PFSK-1 (cell line): ENCODE data around the gene PPP2R2C.

Experiments used
- FOXP2 ChIP-seq: optimal IDR thresholded peaks from 2 replicates; pipeline ENCODE3; 2011; ENCODE audit warnings: borderline replicate concordance, control low read depth, inconsistent platforms; ENCODE audit not compliant: insufficient read depth; ENCODE audit errors: extremely low read length, extremely low read depth
- POLR2AphosphoS5 ChIP-seq: IDR thresholded peaks from 2 replicates; pipeline ENCODE4 v1.6.1; 2012; ENCODE audit warnings: low read depth, mild to moderate bottlenecking, control low read depth, low read length, moderate library complexity
- SIN3A ChIP-seq: IDR thresholded peaks from 2 replicates; pipeline ENCODE4 v1.6.1; 2012; ENCODE audit warnings: mild to moderate bottlenecking, low read length, moderate library complexity, borderline replicate concordance; ENCODE audit not compliant: insufficient read depth
- TAF1 ChIP-seq: IDR thresholded peaks from 2 replicates; pipeline ENCODE4 v1.6.1; 2012; ENCODE audit warnings: low read length, control low read depth, borderline replicate concordance; ENCODE audit not compliant: insufficient read depth
- TF ChIP-seq, protein P1 (sequence below), 2 experiments: IDR thresholded peaks; 2 replicates each; pipeline versions ENCODE4 v1.6.1 to v1.8.0; 2011 to 2012; ENCODE audit warnings: low read depth in 2 of 2, low read length in 2 of 2, control low read depth in 1 of 2, inconsistent platforms in 1 of 2, mild to moderate bottlenecking in 1 of 2, moderate library complexity in 1 of 2; ENCODE audit not compliant: insufficient read depth in 1 of 2

The PPP2R2C gene

DNA sequence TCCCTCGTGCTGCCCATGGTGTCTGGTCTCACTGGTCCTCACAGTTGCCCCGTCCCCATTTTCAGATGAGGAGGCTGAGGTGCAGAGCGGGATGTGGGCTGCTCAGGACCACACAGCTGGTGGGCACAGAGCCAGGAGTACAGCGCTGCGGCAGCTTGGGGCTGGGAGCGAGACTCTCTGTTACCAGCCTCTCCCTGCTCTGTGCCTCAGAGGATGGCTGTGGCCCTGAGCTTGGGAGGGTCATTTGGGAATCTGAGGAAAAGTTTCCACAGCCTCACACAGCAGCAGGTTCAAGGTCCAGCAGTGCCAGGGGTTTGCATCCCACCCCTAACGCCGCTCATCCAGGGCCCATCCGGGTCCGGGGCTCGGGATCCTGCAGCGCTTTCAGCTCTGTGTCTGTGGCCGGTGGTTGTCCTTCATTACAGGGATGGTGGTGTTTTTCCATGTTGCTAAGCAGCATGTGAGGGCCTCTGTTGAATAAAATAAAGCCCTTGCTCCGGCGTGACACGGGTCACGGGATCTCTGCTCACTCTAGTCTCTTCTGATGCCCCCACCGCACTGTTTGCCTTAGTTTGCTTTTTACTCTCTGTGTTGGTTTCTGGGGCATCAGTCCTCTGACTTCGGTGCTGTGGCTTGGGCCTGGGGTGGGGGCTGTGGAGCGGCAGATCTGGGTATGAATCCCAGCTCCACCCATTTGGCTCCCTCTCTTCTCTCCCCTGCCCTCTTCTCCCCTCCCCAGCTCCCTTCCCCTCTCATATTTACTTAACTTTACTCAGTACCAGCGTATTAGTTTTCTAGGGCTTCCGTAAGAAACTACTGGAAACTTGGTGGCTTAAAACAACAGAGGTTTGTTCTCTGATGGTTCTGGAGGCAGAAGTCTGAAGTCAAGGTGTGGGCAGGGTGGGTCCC, 196.3 kb downstream of the PPP2R2C start:
- TF ChIP-seq FOXP2, result no peak

DNA sequence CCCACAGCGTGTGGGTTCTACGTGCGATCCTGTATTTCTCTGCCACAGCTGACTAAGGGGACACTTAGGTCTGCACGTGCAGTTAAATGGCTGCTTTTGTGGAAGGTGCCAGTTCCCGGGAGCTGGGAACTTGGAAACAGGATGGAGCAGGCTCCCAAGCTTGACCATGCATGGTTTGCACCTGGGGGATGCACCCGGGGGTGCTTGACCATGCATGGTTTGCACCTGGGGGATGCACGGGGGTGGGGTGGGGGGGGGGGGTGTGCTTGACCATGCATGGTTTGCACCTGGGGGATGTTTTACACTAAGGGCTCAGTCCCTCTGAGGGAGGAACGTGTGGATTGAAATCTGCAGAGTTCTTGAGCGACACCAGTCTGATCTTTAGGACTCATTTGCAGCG, 197.1 kb downstream of the PPP2R2C start:
- TF ChIP-seq POLR2AphosphoS5, result no peak
- TF ChIP-seq TAF1, result no peak
- TF ChIP-seq FOXP2, result no peak

DNA sequence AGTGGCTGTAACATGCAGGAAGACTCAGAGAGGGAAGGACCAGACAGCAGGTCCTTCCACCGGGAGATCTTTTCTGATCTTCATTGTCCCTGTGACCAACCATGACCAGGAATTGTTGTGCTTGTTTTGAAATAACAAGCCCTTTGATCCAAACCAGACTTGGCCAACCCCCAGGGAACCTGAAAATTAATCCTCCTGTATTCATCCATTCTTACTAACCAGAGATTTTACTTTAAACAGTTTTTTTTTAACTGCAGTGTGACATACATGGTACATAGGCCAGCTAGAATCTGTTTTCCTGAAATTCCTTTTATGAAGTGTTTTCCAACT, 198.8 kb downstream of the PPP2R2C start:
- TF ChIP-seq, protein P1, sequence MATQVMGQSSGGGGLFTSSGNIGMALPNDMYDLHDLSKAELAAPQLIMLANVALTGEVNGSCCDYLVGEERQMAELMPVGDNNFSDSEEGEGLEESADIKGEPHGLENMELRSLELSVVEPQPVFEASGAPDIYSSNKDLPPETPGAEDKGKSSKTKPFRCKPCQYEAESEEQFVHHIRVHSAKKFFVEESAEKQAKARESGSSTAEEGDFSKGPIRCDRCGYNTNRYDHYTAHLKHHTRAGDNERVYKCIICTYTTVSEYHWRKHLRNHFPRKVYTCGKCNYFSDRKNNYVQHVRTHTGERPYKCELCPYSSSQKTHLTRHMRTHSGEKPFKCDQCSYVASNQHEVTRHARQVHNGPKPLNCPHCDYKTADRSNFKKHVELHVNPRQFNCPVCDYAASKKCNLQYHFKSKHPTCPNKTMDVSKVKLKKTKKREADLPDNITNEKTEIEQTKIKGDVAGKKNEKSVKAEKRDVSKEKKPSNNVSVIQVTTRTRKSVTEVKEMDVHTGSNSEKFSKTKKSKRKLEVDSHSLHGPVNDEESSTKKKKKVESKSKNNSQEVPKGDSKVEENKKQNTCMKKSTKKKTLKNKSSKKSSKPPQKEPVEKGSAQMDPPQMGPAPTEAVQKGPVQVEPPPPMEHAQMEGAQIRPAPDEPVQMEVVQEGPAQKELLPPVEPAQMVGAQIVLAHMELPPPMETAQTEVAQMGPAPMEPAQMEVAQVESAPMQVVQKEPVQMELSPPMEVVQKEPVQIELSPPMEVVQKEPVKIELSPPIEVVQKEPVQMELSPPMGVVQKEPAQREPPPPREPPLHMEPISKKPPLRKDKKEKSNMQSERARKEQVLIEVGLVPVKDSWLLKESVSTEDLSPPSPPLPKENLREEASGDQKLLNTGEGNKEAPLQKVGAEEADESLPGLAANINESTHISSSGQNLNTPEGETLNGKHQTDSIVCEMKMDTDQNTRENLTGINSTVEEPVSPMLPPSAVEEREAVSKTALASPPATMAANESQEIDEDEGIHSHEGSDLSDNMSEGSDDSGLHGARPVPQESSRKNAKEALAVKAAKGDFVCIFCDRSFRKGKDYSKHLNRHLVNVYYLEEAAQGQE (IDR thresholded peaks at IDR 0.05; ENCODE audit: insufficient read depth in 1 of 2, low read depth in 2 of 2, low read length in 2 of 2), result no peak
- TF ChIP-seq TAF1 (no peak), SIN3A (no peak), FOXP2 (no peak), POLR2AphosphoS5 (no peak)

DNA sequence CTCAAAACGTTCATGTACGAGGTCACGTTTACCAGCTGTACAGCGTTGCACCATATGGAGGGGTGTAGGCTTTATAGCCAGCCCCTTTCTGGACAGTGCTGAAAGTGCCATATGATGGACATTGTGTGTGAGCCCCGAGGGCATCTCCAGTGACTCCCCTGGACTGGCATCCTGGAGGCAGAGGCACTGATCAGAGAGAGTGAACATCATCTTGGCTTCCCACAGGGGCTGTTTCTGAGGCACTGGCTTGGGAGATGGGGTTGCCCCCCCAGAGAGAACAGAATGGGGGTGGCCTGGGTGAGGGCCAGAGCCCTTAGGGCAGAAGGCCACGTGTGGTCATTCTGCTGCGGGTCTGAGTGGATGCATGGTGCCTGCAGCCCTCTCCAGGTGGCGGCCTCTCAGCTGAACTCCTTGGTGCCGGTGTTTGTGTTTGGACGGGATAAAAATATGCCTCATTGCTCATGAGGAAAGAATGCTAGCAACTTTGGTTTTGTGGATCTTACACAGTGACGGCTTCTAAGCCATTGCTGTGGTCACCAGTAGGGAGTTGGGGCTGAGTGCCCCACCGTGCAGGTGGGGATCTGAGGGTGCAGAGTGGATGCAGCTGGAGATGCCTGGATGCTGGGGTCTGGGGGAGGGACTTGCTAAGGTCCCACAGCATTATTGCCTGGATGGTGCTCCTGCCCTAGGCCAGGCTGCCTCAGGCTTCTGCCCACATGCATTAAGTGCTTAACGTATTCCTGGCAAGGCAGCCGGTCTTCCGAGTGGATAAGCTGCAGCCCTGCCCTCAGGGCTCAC, 199.4 kb downstream of the PPP2R2C start:
- TF ChIP-seq, protein P1 (IDR thresholded peaks at IDR 0.05; ENCODE audit: insufficient read depth in 1 of 2, low read depth in 2 of 2, low read length in 2 of 2), result no peak

DNA sequence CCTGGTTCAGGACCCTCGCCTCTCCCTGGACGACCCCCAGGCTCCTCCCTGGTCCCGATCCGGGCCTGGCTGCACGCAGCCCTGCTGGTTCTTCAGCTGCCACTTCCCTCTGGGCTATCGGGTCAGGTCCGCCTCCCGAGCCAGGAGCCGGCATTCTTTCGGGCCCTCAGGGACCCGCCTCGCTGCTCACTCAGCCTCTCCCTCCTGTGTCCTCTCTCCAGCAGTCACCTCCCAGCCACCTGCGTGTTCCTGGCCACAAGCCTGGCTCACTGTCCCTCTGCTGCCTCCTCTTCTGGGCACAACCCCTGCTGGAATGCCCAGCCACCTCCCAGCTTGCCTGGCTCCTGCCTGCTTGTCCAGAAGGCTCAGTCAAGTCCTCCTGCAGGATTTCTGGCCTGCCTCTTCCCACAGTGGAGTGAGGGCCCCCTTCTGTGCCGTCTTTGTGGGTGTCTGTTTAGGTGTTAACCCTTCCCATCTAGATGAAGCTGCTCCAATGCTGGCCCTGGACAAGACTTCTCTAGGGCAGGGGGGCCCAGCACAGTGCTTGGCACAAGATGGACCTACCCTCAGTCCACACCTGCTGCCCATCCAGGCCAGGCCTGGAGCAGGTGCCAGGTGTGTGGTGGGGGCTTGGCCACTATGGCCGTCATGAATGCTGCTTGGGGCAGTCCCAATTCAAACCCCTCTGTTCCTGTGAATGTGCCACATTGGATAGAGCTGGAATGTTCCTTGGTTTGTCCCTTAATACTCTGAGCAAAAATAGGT, 200.5 kb downstream of the PPP2R2C start:
- TF ChIP-seq FOXP2 (no peak), SIN3A (no peak), TAF1 (no peak), POLR2AphosphoS5 (no peak)
- TF ChIP-seq, protein P1 (IDR thresholded peaks at IDR 0.05; ENCODE audit: insufficient read depth in 1 of 2, low read depth in 2 of 2, low read length in 2 of 2), result no peak

DNA sequence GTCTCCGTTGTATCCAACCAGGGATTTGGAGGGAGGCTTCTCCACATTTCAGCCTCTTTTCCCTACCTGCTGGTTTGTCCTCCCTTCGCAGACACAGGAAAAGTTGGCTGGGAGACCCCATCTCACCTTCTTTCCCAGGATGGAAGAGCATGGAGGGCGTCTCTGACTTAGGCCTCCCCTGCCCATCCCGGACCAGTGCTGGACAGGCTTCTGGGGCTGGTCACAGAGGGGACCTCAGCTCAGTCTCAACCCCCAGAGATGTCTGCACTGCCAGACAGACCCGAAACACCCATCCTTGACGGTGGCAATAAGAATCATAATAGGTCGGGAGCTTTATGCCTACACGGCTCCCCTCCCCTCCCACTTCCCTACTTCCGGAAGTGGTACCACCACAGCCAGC, 201.2 kb downstream of the PPP2R2C start:
- TF ChIP-seq, protein P1 (IDR thresholded peaks at IDR 0.05; ENCODE audit: insufficient read depth in 1 of 2, low read depth in 2 of 2, low read length in 2 of 2), result no peak
- no peak for TF ChIP-seq FOXP2
- TF ChIP-seq SIN3A, result no peak
- no peak for TF ChIP-seq TAF1
- no peak for TF ChIP-seq POLR2AphosphoS5
